ENCODE data around the gene SLC9A1.

DNA sequence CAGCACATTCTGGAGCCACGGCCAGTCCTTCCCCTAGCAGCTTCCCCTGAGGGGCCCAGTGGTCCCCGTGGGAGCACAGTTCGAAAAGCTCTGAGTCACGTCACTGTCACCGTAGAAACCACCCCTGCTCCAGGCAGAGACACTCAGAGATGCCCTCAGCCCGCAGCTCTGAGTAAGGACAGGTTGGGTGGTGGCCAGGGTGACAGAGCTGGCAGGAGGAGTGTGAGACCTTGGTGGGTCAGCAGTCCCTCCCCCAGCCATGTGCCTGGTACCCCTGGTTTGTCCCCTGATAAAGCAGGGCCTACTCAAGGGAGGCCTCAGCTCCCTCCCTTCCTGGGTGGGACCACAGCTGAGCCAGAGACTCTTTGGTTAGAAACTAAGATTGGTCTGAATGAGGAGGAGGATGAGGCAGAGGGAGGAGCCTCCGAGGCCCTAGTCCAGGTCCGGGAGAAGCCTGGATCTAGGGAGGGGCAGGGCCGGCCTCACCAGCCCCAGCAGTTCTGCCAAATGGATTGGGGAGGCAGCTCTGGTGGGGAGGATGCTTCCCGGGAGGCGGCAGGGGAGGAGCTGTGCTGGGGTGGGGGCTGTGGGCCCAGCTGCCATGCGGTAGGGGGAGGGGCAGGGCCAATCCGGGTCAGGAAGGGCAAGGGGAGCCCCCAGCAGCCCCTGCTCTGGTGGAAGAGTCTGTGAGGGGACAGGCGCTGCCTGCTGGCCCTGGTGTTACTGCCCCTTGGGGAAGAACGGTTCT lies 55.2 kb downstream of the SLC9A1 start:
- TF ChIP-seq CTCF (IDR thresholded peaks at IDR 0.05), result no peak
- no peak for TF ChIP-seq POLR2A (IDR thresholded peaks at IDR 0.05)

Measured in right lobe of liver (tissue), 4 donors.